Tibial nerve (tissue), 4 donors: ENCODE measurements around the gene IQSEC3.

Experiments
- EP300 ChIP-seq, 2 donors: sonication (generic); formaldehyde crosslinking; IDR thresholded peaks; one replicate each; pipeline ENCODE4 v1.6.1; 2017; ENCODE audit warnings: antibody characterized with exemption in 2 of 2, mild to moderate bottlenecking in 1 of 2
- POLR2A ChIP-seq, 2 donors: fragments of 450-650 bp; IDR thresholded peaks; one replicate each; pipeline ENCODE4 v1.6.1; 2017; ENCODE audit warnings: antibody characterized with exemption in 2 of 2, mild to moderate bottlenecking in 2 of 2, moderate library complexity in 2 of 2
- TF ChIP-seq, protein P1 (sequence below), 5 experiments: fragments of 200-600 bp in 3 of 5; fragments of 450-650 bp in 2 of 5; sonication (generic) in 3 of 5; IDR thresholded peaks; one replicate each; pipeline ENCODE4 v1.5.1; 2016 to 2019; ENCODE audit warnings: antibody characterized with exemption in 5 of 5, mild to moderate bottlenecking in 3 of 5, moderate library complexity in 2 of 5

DNA sequence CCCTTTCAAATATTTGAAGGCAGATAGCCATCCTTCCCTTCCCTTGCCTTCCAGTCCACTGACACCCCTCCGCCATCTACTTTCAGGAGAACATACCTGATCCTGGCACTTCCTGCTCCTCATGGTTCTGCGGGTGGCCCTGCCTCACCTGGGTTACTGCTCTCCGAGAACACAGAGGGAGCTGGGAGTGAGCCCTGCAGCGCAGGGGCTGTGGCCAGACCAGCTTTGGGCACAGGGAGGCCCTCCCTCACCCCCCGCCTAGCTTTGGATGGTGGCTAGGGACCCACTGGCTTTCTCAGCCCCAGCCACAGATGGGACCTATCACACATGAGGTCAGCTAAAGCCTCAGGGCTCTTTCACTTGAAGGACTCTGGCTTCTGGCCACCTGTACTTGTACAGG lies 12.4 kb downstream of the IQSEC3 start:
- TF ChIP-seq, protein P1, sequence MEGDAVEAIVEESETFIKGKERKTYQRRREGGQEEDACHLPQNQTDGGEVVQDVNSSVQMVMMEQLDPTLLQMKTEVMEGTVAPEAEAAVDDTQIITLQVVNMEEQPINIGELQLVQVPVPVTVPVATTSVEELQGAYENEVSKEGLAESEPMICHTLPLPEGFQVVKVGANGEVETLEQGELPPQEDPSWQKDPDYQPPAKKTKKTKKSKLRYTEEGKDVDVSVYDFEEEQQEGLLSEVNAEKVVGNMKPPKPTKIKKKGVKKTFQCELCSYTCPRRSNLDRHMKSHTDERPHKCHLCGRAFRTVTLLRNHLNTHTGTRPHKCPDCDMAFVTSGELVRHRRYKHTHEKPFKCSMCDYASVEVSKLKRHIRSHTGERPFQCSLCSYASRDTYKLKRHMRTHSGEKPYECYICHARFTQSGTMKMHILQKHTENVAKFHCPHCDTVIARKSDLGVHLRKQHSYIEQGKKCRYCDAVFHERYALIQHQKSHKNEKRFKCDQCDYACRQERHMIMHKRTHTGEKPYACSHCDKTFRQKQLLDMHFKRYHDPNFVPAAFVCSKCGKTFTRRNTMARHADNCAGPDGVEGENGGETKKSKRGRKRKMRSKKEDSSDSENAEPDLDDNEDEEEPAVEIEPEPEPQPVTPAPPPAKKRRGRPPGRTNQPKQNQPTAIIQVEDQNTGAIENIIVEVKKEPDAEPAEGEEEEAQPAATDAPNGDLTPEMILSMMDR (IDR thresholded peaks at IDR 0.05) = no peak
- TF ChIP-seq POLR2A (IDR thresholded peaks at IDR 0.05) (no peak), EP300 (IDR thresholded peaks at IDR 0.05) (no peak)
